Activated CD8-positive, alpha-beta memory T cell treated with anti-CD3 and anti-CD28 coated beads, Interleukin-2, amount 50 U/mL, for 24 hours (primary cell): ENCODE results near the gene SCML2.
"Not testable (repeated sequence)": the region's sequence is repeated elsewhere in the genome, so short reads cannot be mapped to it uniquely, and the experiment has no call there.

Experiments
- DNase-seq: peaks from one replicate; pipeline ENCODE4 v3.0.0-alpha.2; 2020; ENCODE audit errors: extremely low read depth

SCML2 gene

GRCh38 chrX:18271725-18272124, 82.8 kb downstream of the SCML2 start:
- DNase-seq: no peak

GRCh38 chrX:18271309-18271708, 83.2 kb downstream of the SCML2 start:
- no peak for DNase-seq

GRCh38 chrX:18255059-18255458, 99.4 kb downstream of the SCML2 start:
- no peak for DNase-seq

GRCh38 chrX:18252644-18253359, 101.7 kb downstream of the SCML2 start:
- no peak for DNase-seq

GRCh38 chrX:18229646-18230045, 124.8 kb downstream of the SCML2 start:
- DNase-seq: not testable (repeated sequence)

- no peak for DNase-seq
Observed at GRCh38 chrX:18228069-18228468, 126.4 kb downstream of the SCML2 start.

- DNase-seq: no peak
Observed at GRCh38 chrX:18227458-18227857, 127.0 kb downstream of the SCML2 start.

- no peak for DNase-seq
Observed at GRCh38 chrX:18220786-18221185, 133.7 kb downstream of the SCML2 start, which contains the start of gene BEND2. Gene BEND2, minus strand, starts transcription at chrX:18220886. Its CDS starts 136 bp downstream, at chrX:18220750.

GRCh38 chrX:18210470-18210869, 144.0 kb downstream of the SCML2 start:
- no peak for DNase-seq

GRCh38 chrX:18206657-18207056, 147.8 kb downstream of the SCML2 start:
- DNase-seq: no peak

- no peak for DNase-seq
Observed at GRCh38 chrX:18203631-18204030, 150.9 kb downstream of the SCML2 start.

GRCh38 chrX:18194688-18195087, 159.8 kb downstream of the SCML2 start:
- DNase-seq: no peak
